ENCODE results near the gene APMAP. TPM values are rescaled to one million over a fixed set of nuclear protein-coding genes. Genes with fewer than 3 reads are reported as not detected.

Gene APMAP
- total RNA-seq, 4 donors from 2014 or later, result 45.3 to 83.1 (median 54.1) TPM

DNA sequence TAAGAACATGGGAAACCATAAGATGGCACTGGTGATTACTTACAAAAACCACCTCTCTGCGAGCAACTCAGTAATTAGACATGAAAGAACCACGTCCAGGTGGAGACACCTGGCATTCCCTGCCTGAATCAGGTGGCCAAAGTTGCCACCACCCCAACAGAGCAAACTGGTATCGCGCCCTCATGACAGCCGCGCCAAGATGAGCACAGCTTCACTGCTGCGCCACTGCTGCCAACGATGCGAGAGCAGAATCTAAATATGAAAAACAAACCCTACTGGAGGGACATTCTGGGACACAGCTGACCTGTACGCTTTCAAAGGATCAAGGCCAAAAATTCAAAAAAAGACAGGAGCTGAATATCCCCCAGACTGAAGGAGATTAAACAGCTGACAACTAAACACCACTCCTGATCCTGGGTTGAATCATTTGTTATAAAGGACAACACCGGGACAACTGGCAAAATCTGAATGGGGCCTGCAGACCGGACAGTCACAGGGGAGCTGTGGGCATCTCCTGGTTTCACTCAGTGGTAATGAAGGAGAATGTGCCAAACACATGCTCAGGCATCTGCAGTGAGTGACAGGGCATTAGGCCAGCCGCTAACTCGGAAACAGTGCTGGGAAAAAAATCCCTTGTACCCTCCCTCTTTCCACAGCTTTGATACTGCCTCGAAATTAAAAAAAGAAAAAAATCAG, 26.1 kb downstream of the APMAP start:
- TF ChIP-seq CTCF (IDR thresholded peaks at IDR 0.05), result no peak
- no peak for TF ChIP-seq POLR2A (IDR thresholded peaks at IDR 0.05)
- TF ChIP-seq EP300 (IDR thresholded peaks at IDR 0.05), result no peak
- no peaks in the 10 kb centered on the region for H3K4me1 ChIP-seq
- no peak overlapping the region for H3K4me3 ChIP-seq
- no peaks in the 10 kb centered on the region for H3K27me3 ChIP-seq
- no peak for DNase-seq (ENCODE audit: low spot score in 2 of 2)
- H3K27ac ChIP-seq, result no peak overlapping the region
- H3K36me3 ChIP-seq, result peaks cover 0 to 98% (median 32%) of the 10 kb centered on the region in 3 donors
- no peaks in the 10 kb centered on the region for H3K9me3 ChIP-seq
- WGBS, 2 donors, result 91 to 94% methylated on average over 15 of the region's 15 CpGs

DNA sequence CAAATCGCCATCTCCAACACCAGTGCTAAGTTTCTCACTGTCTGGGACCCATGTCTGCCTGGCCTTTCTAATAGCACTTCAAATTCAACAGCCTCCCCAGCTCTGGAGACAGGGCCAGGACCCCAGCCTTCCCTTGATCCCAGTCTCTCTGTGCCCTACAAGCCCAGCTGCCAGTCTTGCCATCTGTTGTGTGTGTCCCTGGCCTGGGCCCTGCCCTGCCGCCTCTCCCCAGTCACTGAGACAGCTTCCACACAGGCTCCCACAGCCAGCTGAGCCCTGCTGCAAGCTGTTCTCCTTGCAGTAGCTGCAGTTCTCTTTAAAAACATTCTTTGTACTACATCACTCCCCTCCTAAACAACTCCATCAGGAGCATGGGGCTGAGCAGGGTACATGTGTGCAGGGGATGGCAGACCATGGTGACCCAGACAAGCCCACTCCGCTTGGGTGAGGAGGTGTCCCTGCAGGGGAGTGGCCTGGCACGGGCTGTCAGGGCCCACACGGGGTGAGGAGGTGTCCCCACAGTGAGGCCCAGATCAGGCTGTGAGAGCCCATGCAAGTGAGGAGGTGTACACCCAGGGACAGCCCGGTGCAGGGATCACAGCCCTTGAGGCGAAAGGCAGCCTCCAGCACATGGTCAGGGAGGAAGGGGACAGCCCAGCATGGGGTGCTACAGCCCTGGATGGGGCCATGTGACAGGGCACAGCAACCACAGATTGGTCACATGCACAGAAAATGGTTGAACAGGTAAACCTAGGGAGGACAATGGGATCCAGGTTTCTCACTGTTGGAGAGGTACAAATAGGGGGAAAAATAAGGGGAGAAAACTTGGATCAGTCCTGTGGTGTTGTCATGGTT, 27.3 kb downstream of the APMAP start:
- no peak for DNase-seq (ENCODE audit: low spot score in 2 of 2)
- Histone ChIP-seq H3K27me3 (no peaks in the 10 kb centered on the region), H3K9me3 (no peaks in the 10 kb centered on the region), H3K36me3 (peaks cover 0 to 98% (median 32%) of the 10 kb centered on the region in 3 donors), H3K27ac (no peak overlapping the region), H3K4me1 (no peaks in the 10 kb centered on the region), H3K4me3 (no peak overlapping the region)
- no peak for TF ChIP-seq EP300 (IDR thresholded peaks at IDR 0.05)
- TF ChIP-seq POLR2A (IDR thresholded peaks at IDR 0.05), result no peak
- TF ChIP-seq CTCF (IDR thresholded peaks at IDR 0.05), result no peak
- 85 to 88% methylated on average over 7 of the region's 7 CpGs for whole genome bisulfite sequencing, 2 donors

DNA sequence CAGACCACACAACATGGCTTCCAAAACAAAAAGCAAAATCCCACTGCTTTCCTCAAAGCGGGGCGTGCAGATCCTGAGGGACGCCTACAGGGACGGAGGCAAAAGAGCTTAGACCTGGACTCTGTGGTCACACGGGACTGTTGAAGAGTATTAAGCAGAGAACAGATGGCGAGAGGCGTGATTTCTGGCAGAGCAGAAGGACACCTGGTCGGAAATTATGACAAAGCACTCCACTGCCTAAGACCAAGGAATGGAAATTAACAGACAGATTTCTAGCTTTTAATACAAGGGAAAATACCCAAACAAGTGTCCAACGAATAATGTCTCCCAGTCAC, 28.1 kb downstream of the APMAP start:
- Histone ChIP-seq H3K4me1 (no peaks in the 10 kb centered on the region), H3K27ac (no peak overlapping the region), H3K36me3 (peaks cover 0 to 98% (median 25%) of the 10 kb centered on the region in 3 donors), H3K4me3 (no peak overlapping the region), H3K27me3 (no peaks in the 10 kb centered on the region), H3K9me3 (no peaks in the 10 kb centered on the region)
- TF ChIP-seq POLR2A (IDR thresholded peaks at IDR 0.05), result no peak
- no peak for TF ChIP-seq EP300 (IDR thresholded peaks at IDR 0.05)
- no peak for TF ChIP-seq CTCF (IDR thresholded peaks at IDR 0.05)
- WGBS, 2 donors, result 71 to 76% methylated on average over 9 of the region's 9 CpGs
- no peak for DNase-seq (ENCODE audit: low spot score in 2 of 2)

DNA sequence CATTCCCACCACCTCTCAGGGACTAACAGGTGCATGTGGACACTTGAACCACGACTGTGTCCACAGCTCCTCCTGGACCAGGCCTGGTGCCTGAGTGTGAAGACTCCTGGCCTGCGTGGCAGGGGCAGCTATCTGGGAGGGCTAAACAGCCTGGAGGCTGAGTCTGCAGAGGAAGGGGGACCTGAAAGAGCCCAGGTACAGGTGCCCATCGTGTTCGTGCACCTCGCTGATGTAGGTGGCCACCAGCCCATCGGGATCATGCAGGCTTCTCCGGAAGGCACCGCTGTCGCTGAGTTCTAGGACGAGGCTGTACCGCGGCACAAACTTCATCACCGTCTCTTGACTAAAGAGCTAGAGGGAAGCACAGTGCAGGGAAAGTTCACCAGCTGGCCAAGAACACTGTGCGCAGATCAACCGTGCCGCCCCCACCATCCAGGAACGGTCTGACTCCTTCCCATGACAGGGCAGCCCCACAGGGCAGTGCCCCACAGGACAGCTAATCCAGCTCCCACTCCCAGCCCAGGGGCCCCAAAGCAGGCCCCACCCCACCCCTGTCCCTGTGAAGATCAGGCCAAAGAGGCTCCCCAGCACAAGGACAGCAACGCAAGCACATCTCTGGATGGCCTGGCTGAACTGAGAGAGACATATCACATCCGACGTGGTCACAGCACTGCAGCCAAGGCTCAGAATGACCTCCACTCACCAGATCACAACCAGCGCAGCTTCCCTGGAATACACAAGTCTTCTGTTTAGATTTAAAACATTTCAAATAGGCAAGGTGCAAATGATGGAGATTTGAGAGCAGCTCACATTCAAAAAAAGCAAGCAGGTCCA, 28.7 kb downstream of the APMAP start:
- Histone ChIP-seq H3K27me3 (no peaks in the 10 kb centered on the region), H3K4me1 (no peaks in the 10 kb centered on the region), H3K4me3 (no peak overlapping the region), H3K27ac (no peak overlapping the region), H3K9me3 (no peaks in the 10 kb centered on the region), H3K36me3 (peaks cover 0 to 98% (median 21%) of the 10 kb centered on the region in 3 donors)
- WGBS, 2 donors, result 93% methylated on average over 20 to 21 of the region's 21 CpGs
- no peak for TF ChIP-seq POLR2A (IDR thresholded peaks at IDR 0.05)
- TF ChIP-seq CTCF (IDR thresholded peaks at IDR 0.05), result no peak
- TF ChIP-seq EP300 (IDR thresholded peaks at IDR 0.05), result no peak
- DNase-seq (ENCODE audit: low spot score in 2 of 2), result no peak

Data from tibial nerve (tissue), 4 donors.